Endothelial cell of umbilical vein (primary cell): ENCODE data around the gene TENT4B. TPM values are rescaled to one million over a fixed set of nuclear protein-coding genes. Genes with fewer than 3 reads are reported as not detected.

Source experiments
- BruUV-seq: library from RNA; stranded (reverse); fragments of 400-500 nt; replicated peaks from 2 replicates; lab custom pipeline; 2021; lab: Mats Ljungman, UMichigan
- CTCF ChIA-PET: fragments of 300-600, 350-600 bp; sonication (Branson Sonifier 250); formaldehyde crosslinking; loops from one replicate; lab custom pipeline; 2021; ENCODE audit warnings: antibody characterized with exemption, inconsistent platforms; lab: Charles Lee
- POLR2A ChIA-PET: fragments of 300-600, 350-600 bp; sonication (Branson Sonifier 250); formaldehyde crosslinking; loops from one replicate; lab custom pipeline; 2021; ENCODE audit warnings: antibody characterized with exemption, inconsistent platforms; lab: Charles Lee
- DNase-seq: peaks from one replicate; pipeline ENCODE4 v3.0.0-alpha.2; 2011; ENCODE audit warnings: low read depth, low spot score
- FAIRE-seq: peaks from 2 replicates; lab custom pipeline; 2011; peaks lifted over from hg19 to GRCh38; lab: Jason Lieb, UNC
- H2AFZ ChIP-seq: 2 replicates; pipeline ENCODE4 v1.6.0; 2012; ENCODE audit warnings: low read depth, low read length, control low read depth, inconsistent platforms
- H3K27ac ChIP-seq: 2 replicates; pipeline ENCODE4 v1.5.1; 2011; ENCODE audit warnings: low read depth, mild to moderate bottlenecking, control low read depth, low read length, moderate library complexity; ENCODE audit not compliant: insufficient read depth
- H3K27me3 ChIP-seq, 2 experiments: 2 replicates each; pipeline versions ENCODE4 v1.6.0 to v1.6.1; 2011; ENCODE audit warnings: low read length in 2 of 2, mixed read lengths in 1 of 2; ENCODE audit not compliant: control insufficient read depth in 2 of 2, insufficient read depth in 2 of 2
- H3K36me3 ChIP-seq, 2 experiments: 2 replicates in 1 of 2; 3 replicates in 1 of 2; pipeline ENCODE4 v1.5.1; 2011; ENCODE audit warnings: low read length in 2 of 2, mild to moderate bottlenecking in 1 of 2, moderate library complexity in 1 of 2; ENCODE audit not compliant: control insufficient read depth in 2 of 2, insufficient read depth in 2 of 2; ENCODE audit errors: extremely low read depth in 1 of 2
- H3K4me1 ChIP-seq: 3 replicates; pipeline ENCODE4 v1.5.1; 2011; ENCODE audit warnings: mild to moderate bottlenecking, low read length; ENCODE audit not compliant: control insufficient read depth, insufficient read depth; ENCODE audit errors: extremely low read depth
- H3K4me2 ChIP-seq: 2 replicates; pipeline ENCODE4 v1.6.1; 2011; ENCODE audit warnings: low read length, control low read depth, mixed read lengths; ENCODE audit not compliant: insufficient read depth
- H3K4me3 ChIP-seq, 3 experiments: fragments of 200-600 bp in 1 of 3; sonication (generic), shearing (Covaris generic) in 1 of 3; replicated peaks in 1 of 3; 2 replicates each; pipeline ENCODE4 v1.5.1; 2011 to 2016; ENCODE audit warnings: control low read depth in 3 of 3, low read length in 3 of 3, mild to moderate bottlenecking in 2 of 3, inconsistent platforms in 1 of 3, low read depth in 1 of 3, moderate library complexity in 1 of 3; ENCODE audit not compliant: insufficient read depth in 1 of 3
- H3K79me2 ChIP-seq: 2 replicates; pipeline ENCODE4 v1.6.0; 2012; ENCODE audit warnings: low read length, inconsistent platforms; ENCODE audit not compliant: control insufficient read depth, insufficient read depth
- H3K9ac ChIP-seq: replicated peaks from 2 replicates; pipeline ENCODE3; 2011; ENCODE audit warnings: low read length, control low read depth; ENCODE audit not compliant: insufficient read depth; ENCODE audit errors: extremely low read depth
- H3K9me1 ChIP-seq: replicated peaks from 3 replicates; pipeline ENCODE4 v1.6.0; 2011; ENCODE audit warnings: mild to moderate bottlenecking, low read length; ENCODE audit not compliant: control insufficient read depth, insufficient read depth; ENCODE audit errors: extremely low read depth
- H3K9me3 ChIP-seq: replicated peaks from 2 replicates; pipeline ENCODE4 v1.5.1; 2012; ENCODE audit warnings: low read length, inconsistent platforms; ENCODE audit not compliant: control insufficient read depth, insufficient read depth
- H4K20me1 ChIP-seq: replicated peaks from 2 replicates; pipeline ENCODE3; 2011; ENCODE audit warnings: mild to moderate bottlenecking, low read length; ENCODE audit not compliant: control insufficient read depth, insufficient read depth; ENCODE audit errors: extremely low read depth
- EZH2 ChIP-seq: IDR thresholded peaks from 2 replicates; pipeline ENCODE4 v1.6.1; 2012; ENCODE audit warnings: borderline replicate concordance, low read depth, mild to moderate bottlenecking, moderate library complexity, low read length, inconsistent platforms; ENCODE audit not compliant: severe bottlenecking
- FOS ChIP-seq: IDR thresholded peaks from 2 replicates; pipeline ENCODE4 v1.6.1; 2011; ENCODE audit warnings: mild to moderate bottlenecking, low read length, moderate library complexity, borderline replicate concordance; ENCODE audit not compliant: insufficient read depth
- GATA2 ChIP-seq: IDR thresholded peaks from 2 replicates; pipeline ENCODE4 v1.7.0; 2011; ENCODE audit warnings: low read depth, mild to moderate bottlenecking, moderate library complexity, mixed read lengths, low read length; ENCODE audit not compliant: insufficient read length, insufficient read depth
- JUN ChIP-seq: IDR thresholded peaks from 2 replicates; pipeline ENCODE4 v1.6.1; 2011; ENCODE audit warnings: borderline replicate concordance, low read depth; ENCODE audit not compliant: insufficient read length, insufficient read depth
- MYC ChIP-seq: IDR thresholded peaks from one replicate; pipeline ENCODE4 v1.6.1; 2011; ENCODE audit warnings: mild to moderate bottlenecking, low read depth, low read length
- POLR2A ChIP-seq: IDR thresholded peaks from 2 replicates; pipeline ENCODE4 v1.6.1; 2012; ENCODE audit warnings: low read depth, mild to moderate bottlenecking, control low read depth, low read length
- POLR2AphosphoS5 ChIP-seq: IDR thresholded peaks from 2 replicates; pipeline ENCODE4 v1.6.1; 2012; ENCODE audit warnings: low read depth, mild to moderate bottlenecking, control low read depth, low read length, moderate library complexity; ENCODE audit not compliant: insufficient read depth
- dilution Hi-C: fragments of 300-500 bp; cut with MboI; formaldehyde crosslinking; loops from one replicate; pipeline ENCODE4 v1.15.0; 2019; ENCODE audit warnings: low sequenced_read_pairs; ENCODE audit not compliant: extremely low pct_ligation_motif_present
- intact Hi-C: fragments of 100-400 bp; cut with micrococcal nuclease; formaldehyde crosslinking; loops from one replicate; pipeline ENCODE4 v1.10.0; 2022
- polyA plus RNA-seq, 4 experiments: library from polyadenylated mRNA; depleted of rRNA in 3 of 4; stranded (reverse) in 3 of 4; unstranded in 1 of 4; fragments of >200 nt; gene quantifications; 2 replicates each; pipeline versions ENCODE4 v1.2.1 to v1.2.3, GENCODE V29; 2011 to 2012; ENCODE audit warnings: missing spikeins in 1 of 4
- total RNA-seq: library from RNA; stranded (reverse); gene quantifications from 2 replicates; pipeline ENCODE4 v1.2.3, GENCODE V29; 2021
- TF ChIP-seq, protein P1 (sequence below), 2 donors: IDR thresholded peaks; 1 replicate in 1 of 2; 2 replicates in 1 of 2; pipeline ENCODE4 v1.5.1; 2011; ENCODE audit warnings: low read length in 2 of 2, mild to moderate bottlenecking in 2 of 2, moderate library complexity in 2 of 2, control low read depth in 1 of 2, inconsistent platforms in 1 of 2, low read depth in 1 of 2; ENCODE audit not compliant: insufficient read depth in 1 of 2; ENCODE audit errors: extremely low read depth in 1 of 2
- TF ChIP-seq, protein P2 (sequence below): IDR thresholded peaks from 2 replicates; pipeline ENCODE4 v1.6.1; 2011; ENCODE audit not compliant: insufficient read depth, insufficient read length

Gene TENT4B
- total and polyA plus RNA-seq, 2 donors (not counting 3 experiments of a cell fraction or from before 2014, with no cell fraction given), result 4.2 to 13.1 TPM

DNA sequence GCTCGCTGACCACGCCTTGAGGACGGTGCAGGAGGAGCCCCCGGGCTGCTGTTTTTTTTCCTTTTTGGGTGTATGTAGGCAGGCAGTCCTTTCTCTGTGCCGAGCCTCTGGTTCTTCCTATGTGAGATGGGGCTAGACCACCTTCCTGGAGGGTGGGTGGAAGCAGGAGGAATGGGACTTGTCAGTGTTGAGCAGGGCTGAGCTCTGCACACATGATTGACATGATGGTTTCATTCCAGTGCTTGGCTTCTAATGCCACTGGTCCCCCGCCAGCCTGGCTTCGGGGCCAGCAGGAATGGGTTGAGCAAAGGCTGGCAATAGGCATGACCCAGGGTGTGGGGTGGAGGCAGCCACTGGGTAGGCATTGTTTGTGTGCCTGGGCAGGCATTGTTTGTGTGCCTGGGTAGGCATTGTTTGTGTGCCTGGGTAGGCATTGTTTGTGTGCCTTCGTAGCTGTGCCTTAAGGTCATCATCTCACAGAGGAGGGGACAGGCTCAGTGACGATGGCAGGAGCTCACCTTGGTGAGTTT is 99.0 kb downstream of the TENT4B start:
- POLR2A ChIA-PET, result no interaction called here
- Histone ChIP-seq H2AFZ (no peak overlapping the region), H3K4me2 (no peak overlapping the region)

More for the DNA sequence above, 99.0 kb downstream of the TENT4B start:
- H3K9me1 ChIP-seq, result no peaks in the 10 kb centered on the region
- H3K27me3 ChIP-seq, result no peaks in the 10 kb centered on the region
- CTCF ChIA-PET, result no interaction called here
- DNase-seq (no peak), FAIRE-seq (no peak)
- BruUV-seq, result no TSS peak
- no peaks in the 10 kb centered on the region for H3K4me1 ChIP-seq
- no peak overlapping the region for H3K9ac ChIP-seq
- dilution Hi-C loops (no loop called here), intact Hi-C loops (no loop called here)
- no peak overlapping the region for H3K4me3 ChIP-seq
- TF ChIP-seq, protein P1, sequence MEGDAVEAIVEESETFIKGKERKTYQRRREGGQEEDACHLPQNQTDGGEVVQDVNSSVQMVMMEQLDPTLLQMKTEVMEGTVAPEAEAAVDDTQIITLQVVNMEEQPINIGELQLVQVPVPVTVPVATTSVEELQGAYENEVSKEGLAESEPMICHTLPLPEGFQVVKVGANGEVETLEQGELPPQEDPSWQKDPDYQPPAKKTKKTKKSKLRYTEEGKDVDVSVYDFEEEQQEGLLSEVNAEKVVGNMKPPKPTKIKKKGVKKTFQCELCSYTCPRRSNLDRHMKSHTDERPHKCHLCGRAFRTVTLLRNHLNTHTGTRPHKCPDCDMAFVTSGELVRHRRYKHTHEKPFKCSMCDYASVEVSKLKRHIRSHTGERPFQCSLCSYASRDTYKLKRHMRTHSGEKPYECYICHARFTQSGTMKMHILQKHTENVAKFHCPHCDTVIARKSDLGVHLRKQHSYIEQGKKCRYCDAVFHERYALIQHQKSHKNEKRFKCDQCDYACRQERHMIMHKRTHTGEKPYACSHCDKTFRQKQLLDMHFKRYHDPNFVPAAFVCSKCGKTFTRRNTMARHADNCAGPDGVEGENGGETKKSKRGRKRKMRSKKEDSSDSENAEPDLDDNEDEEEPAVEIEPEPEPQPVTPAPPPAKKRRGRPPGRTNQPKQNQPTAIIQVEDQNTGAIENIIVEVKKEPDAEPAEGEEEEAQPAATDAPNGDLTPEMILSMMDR (IDR thresholded peaks at IDR 0.05; ENCODE audit: extremely low read depth in 1 of 2, insufficient read depth in 1 of 2, low read depth in 1 of 2, low read length in 2 of 2), result no peak
- no peak for TF ChIP-seq POLR2A
- TF ChIP-seq MYC, result no peak
- no peak for TF ChIP-seq GATA2
- no peak for TF ChIP-seq FOS
- no peak for TF ChIP-seq JUN
- TF ChIP-seq, protein P2, sequence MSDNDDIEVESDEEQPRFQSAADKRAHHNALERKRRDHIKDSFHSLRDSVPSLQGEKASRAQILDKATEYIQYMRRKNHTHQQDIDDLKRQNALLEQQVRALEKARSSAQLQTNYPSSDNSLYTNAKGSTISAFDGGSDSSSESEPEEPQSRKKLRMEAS, result no peak
- TF ChIP-seq EZH2, result no peak
- no peak for TF ChIP-seq POLR2AphosphoS5
- H3K79me2 ChIP-seq, result no peaks in the 10 kb centered on the region
- H3K27ac ChIP-seq, result no peak overlapping the region
- H3K36me3 ChIP-seq, result no peaks in the 10 kb centered on the region
- no peaks in the 10 kb centered on the region for H3K9me3 ChIP-seq
- H4K20me1 ChIP-seq, result no peaks in the 10 kb centered on the region
